ENCODE data around the gene UBE2L6. TPM values are rescaled to one million over a fixed set of nuclear protein-coding genes. Genes with fewer than 3 reads are reported as not detected.

UBE2L6 gene
- total and polyA plus RNA-seq, 2 of the 4 experiments (the other 2 are of a cell fraction) = 37.5 to 46.7 TPM

GRCh38 chr11:57502376-57502775 is 65.1 kb downstream of the UBE2L6 start:
- DNase-seq (no peak), ATAC-seq (ENCODE audit: low read depth) (no peak)
- H3K9ac ChIP-seq (ENCODE audit: low read depth, low read length) = no peak overlapping the region
- BruUV-seq (replicated peaks) = no TSS peak
- no peak overlapping the region for H3K4ac ChIP-seq (ENCODE audit: low read depth, low read length)
- CTCF ChIA-PET = interaction anchor here (1.0 to 1.9 kb wide), 2 partner anchors 9 to 25 kb away, joined by 5 to 12 read pairs; no protein-coding TSS in a partner anchor
- H4K20me1 ChIP-seq (ENCODE audit: insufficient read depth, low read length) = no peaks in the 10 kb centered on the region; the same call in 1 of the 2 replicates
- peaks cover 3 to 31% of the 10 kb centered on the region in 2 experiments; a peak in 3 of 4 replicates for H3K79me1 ChIP-seq (ENCODE audit: low read depth in 1 of 2, low read length in 2 of 2)
- H4K8ac ChIP-seq (ENCODE audit: low read depth in 2 of 2, low read length in 2 of 2) = no peak overlapping the region
- H3K36me3 ChIP-seq (ENCODE audit: control insufficient read depth, insufficient read depth, low read length) = peaks cover 21% of the 10 kb centered on the region
- dilution Hi-C loops (cut with HindIII; ENCODE audit: low sequenced_read_pairs, unreplicated experiment) = no loop called here
- no peaks in the 10 kb centered on the region for H3K9me3 ChIP-seq (ENCODE audit: control insufficient read depth, insufficient read depth, low read length)
- H3K27me3 ChIP-seq (ENCODE audit: control insufficient read depth, insufficient read depth, low read length) = no peaks in the 10 kb centered on the region
- no peak overlapping the region for H2BK5ac ChIP-seq (ENCODE audit: low read depth, low read length, poor library complexity, severe bottlenecking)
- H4K5ac ChIP-seq (ENCODE audit: low read depth, low read length) = no peak overlapping the region
- WGBS, 2 experiments (ENCODE audit: extremely low coverage in 2 of 2, insufficient read length in 1 of 2) = 100% methylated on average over 1 of the region's 3 CpGs; no CpG with 5 or more reads in 1 of the 2 experiments
- no peak overlapping the region for H3K14ac ChIP-seq (replicated peaks; ENCODE audit: low read depth, low read length)
- in situ Hi-C loops (cut with MboI; ENCODE audit: low sequenced_read_pairs) = loop anchor here (25.0 kb wide), 1 partner anchor 665 kb away; no protein-coding TSS in a partner anchor
- no peak overlapping the region for H3K4me3 ChIP-seq (ENCODE audit: insufficient read depth, low read depth, low read length)
- H2AFZ ChIP-seq (replicated peaks; ENCODE audit: low read length, poor library complexity) = no peak overlapping the region
- no peak overlapping the region for H2BK120ac ChIP-seq (ENCODE audit: low read depth, low read length)
- no peak overlapping the region for H3K4me2 ChIP-seq (ENCODE audit: low read depth, low read length)
- H3K9me1 ChIP-seq (ENCODE audit: insufficient read depth, low read length) = peaks cover 13% of the 10 kb centered on the region; the same call in 1 of the 2 replicates
- no peak overlapping the region for H2AK5ac ChIP-seq (ENCODE audit: low read depth, low read length)
- H2BK20ac ChIP-seq (ENCODE audit: low read depth, low read length) = no peak overlapping the region
- H3K56ac ChIP-seq (ENCODE audit: extremely low read depth, insufficient read depth, low read length) = no peak overlapping the region
- intact Hi-C loops (cut with micrococcal nuclease) = no loop called here
- no peak overlapping the region for H3K27ac ChIP-seq (ENCODE audit: insufficient read depth, low read length)
- TF ChIP-seq MAFK (IDR thresholded peaks at IDR 0.05; ENCODE audit: low read depth, low read length) = no peak
- H3K23ac ChIP-seq (ENCODE audit: low read depth, low read length) = no peak overlapping the region
- H3K4me1 ChIP-seq (ENCODE audit: control insufficient read depth, insufficient read depth, low read length) = peaks cover 15% of the 10 kb centered on the region
- H2AK9ac ChIP-seq (replicated peaks; ENCODE audit: low read depth, low read length, poor library complexity) = no peak overlapping the region
- no peak overlapping the region for H4K91ac ChIP-seq (ENCODE audit: insufficient read depth, low read depth, low read length)
- H2BK15ac ChIP-seq (ENCODE audit: low read depth, low read length) = no peak overlapping the region
- no peak overlapping the region for H3K18ac ChIP-seq (ENCODE audit: low read depth, low read length)
- POLR2A ChIA-PET (ENCODE audit: unreplicated experiment) = no interaction called here

Data from IMR-90 (cell line).